Natural killer cell (primary cell): Measurements from ENCODE around the gene TAF3. TPM values are rescaled to one million over a fixed set of nuclear protein-coding genes. Genes with fewer than 3 reads are reported as not detected.

ENCODE experiments used
- ATAC-seq, 3 donors: fragments of 150-1000 bp in 2 of 3; fragments of 200-7000 bp in 1 of 3; cut with Tn5 transposase; 1 replicate in 1 of 3; 2 replicates in 2 of 3; pipeline ENCODE4 v1.10.0; 2021; ENCODE audit warnings: mild to moderate bottlenecking in 2 of 3, moderate library complexity in 2 of 3
- DNase-seq, 2 donors: peaks; one replicate each; pipeline versions ENCODE4 v3.0.0 to v3.0.0-alpha.2; 2013 to 2021; ENCODE audit warnings: mixed read lengths in 1 of 2
- H3K27ac ChIP-seq: one replicate; pipeline ENCODE4 v1.5.1; 2013; ENCODE audit warnings: mild to moderate bottlenecking, low read length
- H3K27me3 ChIP-seq: one replicate; pipeline ENCODE4 v1.6.1; 2013; ENCODE audit warnings: low read length; ENCODE audit not compliant: control insufficient read depth, insufficient read depth
- H3K36me3 ChIP-seq: one replicate; pipeline ENCODE4 v1.6.1; 2013; ENCODE audit warnings: low read length; ENCODE audit not compliant: control insufficient read depth, insufficient read depth
- H3K4me1 ChIP-seq: one replicate; pipeline ENCODE4 v1.6.1; 2013; ENCODE audit warnings: low read length; ENCODE audit not compliant: control insufficient read depth, insufficient read depth
- H3K4me3 ChIP-seq: one replicate; pipeline ENCODE4 v1.5.1; 2013; ENCODE audit warnings: low read length
- H3K9me3 ChIP-seq: one replicate; pipeline ENCODE4 v1.6.1; 2013; ENCODE audit warnings: low read length; ENCODE audit not compliant: control insufficient read depth, insufficient read depth
- H3K27ac Mint-ChIP-seq, 2 donors: one replicate each; pipeline ENCODE4 v1.8.0; 2022; ENCODE audit warnings: mild to moderate bottlenecking in 2 of 2, mixed read lengths in 2 of 2, moderate library complexity in 1 of 2
- H3K27me3 Mint-ChIP-seq, 2 donors: one replicate each; pipeline ENCODE4 v1.8.0; 2022; ENCODE audit warnings: low read depth in 2 of 2, mixed read lengths in 2 of 2
- H3K36me3 Mint-ChIP-seq: one replicate; pipeline ENCODE4 v1.8.0; 2022; ENCODE audit warnings: mixed read lengths
- H3K4me1 Mint-ChIP-seq, 2 donors: one replicate each; pipeline ENCODE4 v1.8.0; 2022; ENCODE audit warnings: mixed read lengths in 2 of 2
- H3K4me3 Mint-ChIP-seq: one replicate; pipeline ENCODE4 v1.8.0; 2022; ENCODE audit warnings: mild to moderate bottlenecking, moderate library complexity, mixed read lengths
- H3K9me3 Mint-ChIP-seq, 2 donors: one replicate each; pipeline ENCODE4 v1.8.0; 2022; ENCODE audit warnings: mixed read lengths in 2 of 2
- CTCF ChIP-seq: fragments of 200-600 bp; IDR thresholded peaks from one replicate; pipeline ENCODE4 v1.8.0; 2022; ENCODE audit warnings: antibody characterized with exemption
- WGBS: methylation state at CpG from one replicate; pipeline ENCODE4 v1.1.7; 2013; ENCODE audit warnings: missing lambda C conversion rate; ENCODE audit not compliant: insufficient coverage; 5-methylcytosine and 5-hydroxymethylcytosine counted together
- intact Hi-C: fragments of 100-400 bp; cut with micrococcal nuclease; formaldehyde crosslinking; loops from one replicate; pipeline ENCODE4 v1.14.2; 2022
- total RNA-seq, 4 donors: library from RNA; stranded (reverse); fragments of 120-200 nt in 1 of 4; gene quantifications; one replicate each; pipeline versions ENCODE4 v1.2.3 to v1.2.4, GENCODE V29; 2013 to 2022

TAF3 gene
- total RNA-seq, 3 donors from 2014 or later (not counting 1 experiment from before 2014, with no cell fraction given), result 14.5 to 17.0 (median 15.6) TPM

DNA sequence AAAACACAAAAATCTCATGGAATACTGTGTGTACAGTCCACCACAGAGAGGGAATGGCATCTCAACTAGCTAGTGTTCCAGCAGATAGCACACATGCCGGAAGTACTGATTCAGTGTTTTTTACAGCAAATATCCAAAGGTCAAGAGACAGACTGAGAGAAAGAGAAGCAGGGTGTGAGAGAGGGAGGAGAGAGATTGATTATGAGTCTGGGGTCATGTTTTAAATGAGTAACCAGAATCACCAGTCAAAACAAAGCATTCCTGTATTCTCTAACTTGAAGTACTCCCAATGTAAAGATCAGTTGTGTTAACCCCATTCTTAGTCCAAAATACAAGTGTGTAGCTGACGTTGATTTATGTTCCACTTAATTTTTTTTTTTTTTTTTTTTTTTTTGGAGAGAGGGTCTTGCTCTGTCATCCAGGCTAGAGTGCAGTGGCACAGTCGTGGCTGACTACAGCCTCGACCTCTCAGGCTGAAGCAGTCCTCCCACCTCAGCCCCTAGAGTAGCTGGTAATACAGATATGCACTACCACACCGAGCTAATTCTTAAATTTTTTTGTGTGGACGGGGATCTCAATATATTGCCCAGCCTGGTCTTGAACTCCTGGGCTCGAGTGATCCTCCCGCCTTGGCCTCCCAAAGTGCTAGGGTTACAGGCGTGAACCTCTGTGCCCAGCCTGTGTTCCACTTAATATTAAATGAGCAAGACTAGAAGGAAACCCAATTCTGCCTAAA, 114.2 kb downstream of the TAF3 start:
- intact Hi-C loops, result no loop called here
- peaks cover 7% of the 10 kb centered on the region for H3K36me3 Mint-ChIP-seq
- DNase-seq (no peak), ATAC-seq (no peak)
- 91% methylated on average over 8 of the region's 9 CpGs for WGBS
- H3K27ac ChIP-seq, result no peak overlapping the region
- no peaks in the 10 kb centered on the region for H3K36me3 ChIP-seq
- H3K4me1 Mint-ChIP-seq, result peaks cover 13 to 25% of the 10 kb centered on the region in 2 donors
- H3K4me3 ChIP-seq, result no peak overlapping the region
- no peak overlapping the region for H3K27ac Mint-ChIP-seq
- H3K9me3 ChIP-seq, result no peaks in the 10 kb centered on the region
- H3K27me3 ChIP-seq, result no peaks in the 10 kb centered on the region
- TF ChIP-seq CTCF, result no peak
- H3K27me3 Mint-ChIP-seq, result no peaks in the 10 kb centered on the region
- peaks cover 0 to 5% of the 10 kb centered on the region in 2 donors for H3K9me3 Mint-ChIP-seq
- H3K4me3 Mint-ChIP-seq, result no peak overlapping the region
- H3K4me1 ChIP-seq, result no peaks in the 10 kb centered on the region

DNA sequence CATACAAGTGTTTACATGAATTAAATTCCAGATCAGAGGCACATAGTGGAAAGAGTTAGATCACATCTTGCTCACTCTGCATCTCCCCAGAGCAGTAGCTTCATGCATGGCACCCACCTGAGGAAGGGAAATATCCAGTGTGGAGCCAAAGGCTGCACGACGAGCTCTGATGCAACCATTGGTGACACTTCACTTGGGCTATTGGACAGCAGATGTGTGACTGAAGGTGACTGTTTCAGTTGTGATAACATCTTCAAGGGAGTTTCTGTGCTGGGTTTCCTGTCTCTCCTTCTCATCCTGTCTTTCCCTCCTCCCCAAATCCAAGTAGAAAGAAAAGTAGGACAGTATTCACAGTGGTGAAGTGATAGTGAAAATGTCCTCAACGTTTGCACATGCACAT, 115.0 kb downstream of the TAF3 start:
- H3K27me3 ChIP-seq, result no peaks in the 10 kb centered on the region
- no peak overlapping the region for H3K27ac Mint-ChIP-seq
- H3K4me3 ChIP-seq, result no peak overlapping the region
- peaks cover 15 to 30% of the 10 kb centered on the region in 2 donors for H3K4me1 Mint-ChIP-seq
- no peaks in the 10 kb centered on the region for H3K36me3 ChIP-seq
- H3K9me3 ChIP-seq, result no peaks in the 10 kb centered on the region
- ATAC-seq (no peak), DNase-seq (no peak)
- WGBS, result 82% methylated on average over 2 of the region's 3 CpGs
- H3K4me1 ChIP-seq, result no peaks in the 10 kb centered on the region
- intact Hi-C loops, result no loop called here
- no peaks in the 10 kb centered on the region for H3K27me3 Mint-ChIP-seq
- peaks cover 0 to 5% of the 10 kb centered on the region in 2 donors for H3K9me3 Mint-ChIP-seq
- H3K4me3 Mint-ChIP-seq, result no peak overlapping the region
- peaks cover 7% of the 10 kb centered on the region for H3K36me3 Mint-ChIP-seq
- no peak overlapping the region for H3K27ac ChIP-seq
- TF ChIP-seq CTCF, result no peak

- ATAC-seq (no peak), DNase-seq (no peak)
- Histone ChIP-seq H3K4me3 (no peak overlapping the region), H3K36me3 (no peaks in the 10 kb centered on the region), H3K27me3 (no peaks in the 10 kb centered on the region), H3K9me3 (no peaks in the 10 kb centered on the region), H3K4me1 (no peaks in the 10 kb centered on the region), H3K27ac (no peak overlapping the region)
- intact Hi-C loops, result no loop called here
- TF ChIP-seq CTCF, result no peak
- Mint-ChIP-seq H3K9me3 (peaks cover 0 to 7% of the 10 kb centered on the region in 2 donors), H3K4me1 (peaks cover 15 to 35% of the 10 kb centered on the region in 2 donors), H3K27me3 (no peaks in the 10 kb centered on the region), H3K4me3 (no peak overlapping the region), H3K27ac (no peak overlapping the region), H3K36me3 (peaks cover 7% of the 10 kb centered on the region)
- 95% methylated on average over 7 of the region's 8 CpGs for WGBS
Observed at GRCh38 chr10:7933757-7934156, 115.5 kb downstream of the TAF3 start.
